Body of pancreas (tissue), 4 donors: ENCODE measurements around the gene ELF1.

Experiments used
- POLR2A ChIP-seq, 3 donors: fragments of 450-650 bp; IDR thresholded peaks; one replicate each; pipeline ENCODE4 v1.6.1; 2016; ENCODE audit warnings: antibody characterized with exemption in 3 of 3, mild to moderate bottlenecking in 2 of 3
- TF ChIP-seq, protein P1 (sequence below), 7 experiments: fragments of 450-650 bp in 4 of 7; fragments of 200-600 bp in 3 of 7; sonication (generic) in 3 of 7; IDR thresholded peaks; one replicate each; pipeline ENCODE4 v1.5.1; 2016 to 2019; ENCODE audit warnings: antibody characterized with exemption in 7 of 7

DNA sequence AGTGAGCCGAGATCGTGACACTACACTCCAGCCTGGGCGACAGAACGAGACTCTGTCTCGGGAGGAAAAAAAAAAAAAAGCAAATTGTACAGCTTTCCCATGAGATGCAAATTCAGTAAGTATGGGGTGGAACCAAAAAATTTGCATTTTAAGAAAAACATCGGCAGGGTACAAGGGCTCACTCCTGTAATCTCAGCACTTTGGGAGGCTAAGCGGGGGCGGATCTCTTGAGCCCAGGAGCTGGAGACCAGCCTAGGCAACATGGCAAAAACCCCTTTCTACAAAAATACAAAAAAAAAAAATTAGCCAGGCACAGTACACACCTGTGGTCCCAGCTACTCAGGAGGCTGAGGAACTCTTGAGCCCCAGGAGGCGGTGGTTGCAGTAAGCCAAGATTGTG is 91.2 kb downstream of the ELF1 start:
- TF ChIP-seq, protein P1, sequence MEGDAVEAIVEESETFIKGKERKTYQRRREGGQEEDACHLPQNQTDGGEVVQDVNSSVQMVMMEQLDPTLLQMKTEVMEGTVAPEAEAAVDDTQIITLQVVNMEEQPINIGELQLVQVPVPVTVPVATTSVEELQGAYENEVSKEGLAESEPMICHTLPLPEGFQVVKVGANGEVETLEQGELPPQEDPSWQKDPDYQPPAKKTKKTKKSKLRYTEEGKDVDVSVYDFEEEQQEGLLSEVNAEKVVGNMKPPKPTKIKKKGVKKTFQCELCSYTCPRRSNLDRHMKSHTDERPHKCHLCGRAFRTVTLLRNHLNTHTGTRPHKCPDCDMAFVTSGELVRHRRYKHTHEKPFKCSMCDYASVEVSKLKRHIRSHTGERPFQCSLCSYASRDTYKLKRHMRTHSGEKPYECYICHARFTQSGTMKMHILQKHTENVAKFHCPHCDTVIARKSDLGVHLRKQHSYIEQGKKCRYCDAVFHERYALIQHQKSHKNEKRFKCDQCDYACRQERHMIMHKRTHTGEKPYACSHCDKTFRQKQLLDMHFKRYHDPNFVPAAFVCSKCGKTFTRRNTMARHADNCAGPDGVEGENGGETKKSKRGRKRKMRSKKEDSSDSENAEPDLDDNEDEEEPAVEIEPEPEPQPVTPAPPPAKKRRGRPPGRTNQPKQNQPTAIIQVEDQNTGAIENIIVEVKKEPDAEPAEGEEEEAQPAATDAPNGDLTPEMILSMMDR (IDR thresholded peaks at IDR 0.05): no peak
- TF ChIP-seq POLR2A (IDR thresholded peaks at IDR 0.05): no peak
